ENCODE data around the gene RPL11.

The RPL11 gene

DNA sequence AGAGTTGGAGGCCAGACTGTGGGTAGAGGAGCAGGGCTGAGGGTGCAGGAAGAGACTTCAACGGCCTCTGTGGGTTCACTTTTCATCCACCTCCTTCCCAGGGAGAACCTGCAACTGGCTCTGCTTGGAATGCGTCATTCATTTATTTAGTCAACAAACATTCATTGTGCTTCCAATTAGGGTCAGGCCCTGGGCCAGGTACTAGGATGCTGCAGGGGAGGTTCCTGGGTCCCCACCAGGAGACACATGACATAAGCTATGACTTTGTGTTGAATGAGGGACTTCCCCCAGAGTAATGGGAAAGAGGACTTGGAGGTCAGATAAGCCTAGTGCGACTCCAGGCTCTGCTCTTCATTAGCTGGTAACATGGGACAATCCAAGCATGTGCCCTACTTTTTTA lies 46.3 kb upstream of the RPL11 start:
- no peak for DNase-seq (ENCODE audit: low read depth in 1 of 2, low spot score in 1 of 2)
- H3K27me3 ChIP-seq (ENCODE audit: insufficient read depth, poor library complexity, severe bottlenecking): peaks cover 14% of the 10 kb centered on the region
- TF ChIP-seq, protein P1, sequence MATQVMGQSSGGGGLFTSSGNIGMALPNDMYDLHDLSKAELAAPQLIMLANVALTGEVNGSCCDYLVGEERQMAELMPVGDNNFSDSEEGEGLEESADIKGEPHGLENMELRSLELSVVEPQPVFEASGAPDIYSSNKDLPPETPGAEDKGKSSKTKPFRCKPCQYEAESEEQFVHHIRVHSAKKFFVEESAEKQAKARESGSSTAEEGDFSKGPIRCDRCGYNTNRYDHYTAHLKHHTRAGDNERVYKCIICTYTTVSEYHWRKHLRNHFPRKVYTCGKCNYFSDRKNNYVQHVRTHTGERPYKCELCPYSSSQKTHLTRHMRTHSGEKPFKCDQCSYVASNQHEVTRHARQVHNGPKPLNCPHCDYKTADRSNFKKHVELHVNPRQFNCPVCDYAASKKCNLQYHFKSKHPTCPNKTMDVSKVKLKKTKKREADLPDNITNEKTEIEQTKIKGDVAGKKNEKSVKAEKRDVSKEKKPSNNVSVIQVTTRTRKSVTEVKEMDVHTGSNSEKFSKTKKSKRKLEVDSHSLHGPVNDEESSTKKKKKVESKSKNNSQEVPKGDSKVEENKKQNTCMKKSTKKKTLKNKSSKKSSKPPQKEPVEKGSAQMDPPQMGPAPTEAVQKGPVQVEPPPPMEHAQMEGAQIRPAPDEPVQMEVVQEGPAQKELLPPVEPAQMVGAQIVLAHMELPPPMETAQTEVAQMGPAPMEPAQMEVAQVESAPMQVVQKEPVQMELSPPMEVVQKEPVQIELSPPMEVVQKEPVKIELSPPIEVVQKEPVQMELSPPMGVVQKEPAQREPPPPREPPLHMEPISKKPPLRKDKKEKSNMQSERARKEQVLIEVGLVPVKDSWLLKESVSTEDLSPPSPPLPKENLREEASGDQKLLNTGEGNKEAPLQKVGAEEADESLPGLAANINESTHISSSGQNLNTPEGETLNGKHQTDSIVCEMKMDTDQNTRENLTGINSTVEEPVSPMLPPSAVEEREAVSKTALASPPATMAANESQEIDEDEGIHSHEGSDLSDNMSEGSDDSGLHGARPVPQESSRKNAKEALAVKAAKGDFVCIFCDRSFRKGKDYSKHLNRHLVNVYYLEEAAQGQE (IDR thresholded peaks at IDR 0.05; ENCODE audit: insufficient replicate concordance, low read depth): no peak
- TF ChIP-seq GABPA (IDR thresholded peaks at IDR 0.05; ENCODE audit: low read depth): no peak
- TF ChIP-seq, protein P2, sequence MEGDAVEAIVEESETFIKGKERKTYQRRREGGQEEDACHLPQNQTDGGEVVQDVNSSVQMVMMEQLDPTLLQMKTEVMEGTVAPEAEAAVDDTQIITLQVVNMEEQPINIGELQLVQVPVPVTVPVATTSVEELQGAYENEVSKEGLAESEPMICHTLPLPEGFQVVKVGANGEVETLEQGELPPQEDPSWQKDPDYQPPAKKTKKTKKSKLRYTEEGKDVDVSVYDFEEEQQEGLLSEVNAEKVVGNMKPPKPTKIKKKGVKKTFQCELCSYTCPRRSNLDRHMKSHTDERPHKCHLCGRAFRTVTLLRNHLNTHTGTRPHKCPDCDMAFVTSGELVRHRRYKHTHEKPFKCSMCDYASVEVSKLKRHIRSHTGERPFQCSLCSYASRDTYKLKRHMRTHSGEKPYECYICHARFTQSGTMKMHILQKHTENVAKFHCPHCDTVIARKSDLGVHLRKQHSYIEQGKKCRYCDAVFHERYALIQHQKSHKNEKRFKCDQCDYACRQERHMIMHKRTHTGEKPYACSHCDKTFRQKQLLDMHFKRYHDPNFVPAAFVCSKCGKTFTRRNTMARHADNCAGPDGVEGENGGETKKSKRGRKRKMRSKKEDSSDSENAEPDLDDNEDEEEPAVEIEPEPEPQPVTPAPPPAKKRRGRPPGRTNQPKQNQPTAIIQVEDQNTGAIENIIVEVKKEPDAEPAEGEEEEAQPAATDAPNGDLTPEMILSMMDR (IDR thresholded peaks at IDR 0.05; ENCODE audit: insufficient read depth, low read length): no peak
- no peak for TF ChIP-seq POLR2AphosphoS5 (IDR thresholded peaks at IDR 0.05; ENCODE audit: low read depth)
- no peak for TF ChIP-seq SPI1 (IDR thresholded peaks at IDR 0.05; ENCODE audit: borderline replicate concordance, low read depth)
- no peak overlapping the region for H3K4me3 ChIP-seq (replicated peaks; ENCODE audit: insufficient read depth, low read length)
- no peak overlapping the region for H3K27ac ChIP-seq (replicated peaks)

DNA sequence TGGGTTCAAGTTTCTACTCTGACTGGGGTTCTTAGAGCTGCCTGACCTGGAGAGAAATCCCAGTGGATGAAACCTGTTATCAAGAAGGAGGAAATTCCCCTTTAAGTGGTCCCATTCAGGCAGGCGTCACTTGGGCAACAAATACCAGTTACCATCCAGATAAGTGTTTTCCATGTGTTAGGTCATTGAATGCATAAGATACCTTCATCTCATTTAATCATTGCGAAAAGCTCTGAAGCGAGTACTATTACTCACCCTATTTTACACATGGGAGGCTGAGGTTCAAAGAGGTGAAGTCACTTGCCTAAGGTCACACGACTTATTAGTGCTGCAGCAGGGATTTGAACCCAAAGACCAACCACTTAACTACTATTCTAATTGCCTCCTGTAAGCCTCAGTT lies 45.5 kb upstream of the RPL11 start:
- Histone ChIP-seq H3K27me3 (ENCODE audit: insufficient read depth, poor library complexity, severe bottlenecking) (peaks cover 21% of the 10 kb centered on the region), H3K4me3 (replicated peaks; ENCODE audit: insufficient read depth, low read length) (no peak overlapping the region), H3K27ac (replicated peaks) (no peak overlapping the region)
- TF ChIP-seq, protein P2 (IDR thresholded peaks at IDR 0.05; ENCODE audit: insufficient read depth, low read length): no peak
- no peak for TF ChIP-seq GABPA (IDR thresholded peaks at IDR 0.05; ENCODE audit: low read depth)
- no peak for TF ChIP-seq SPI1 (IDR thresholded peaks at IDR 0.05; ENCODE audit: borderline replicate concordance, low read depth)
- TF ChIP-seq, protein P1 (IDR thresholded peaks at IDR 0.05; ENCODE audit: insufficient replicate concordance, low read depth): no peak
- TF ChIP-seq POLR2AphosphoS5 (IDR thresholded peaks at IDR 0.05; ENCODE audit: low read depth): no peak
- DNase-seq (ENCODE audit: low read depth in 1 of 2, low spot score in 1 of 2): no peak

DNA sequence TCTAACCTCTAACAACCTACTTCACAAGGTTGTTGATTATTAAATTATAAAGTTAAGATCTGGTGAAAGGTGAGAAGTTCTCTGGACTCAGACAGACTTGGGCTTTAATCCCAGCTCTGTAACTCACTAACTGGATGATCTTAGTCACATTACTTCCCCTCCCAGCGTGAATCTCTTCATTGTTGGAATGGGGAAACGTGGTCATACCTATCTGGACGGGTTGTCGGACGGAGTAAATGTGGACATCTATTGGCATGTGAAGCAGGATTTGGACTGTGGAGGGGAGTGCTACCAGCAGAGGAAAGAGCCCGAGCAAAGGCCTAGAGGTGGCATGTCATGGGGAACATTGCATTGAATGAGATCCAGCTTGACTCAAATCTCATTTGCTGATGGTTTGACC lies 45.1 kb upstream of the RPL11 start:
- Histone ChIP-seq H3K4me3 (replicated peaks; ENCODE audit: insufficient read depth, low read length) (no peak overlapping the region), H3K27ac (replicated peaks) (no peak overlapping the region), H3K27me3 (ENCODE audit: insufficient read depth, poor library complexity, severe bottlenecking) (peaks cover 17% of the 10 kb centered on the region)
- no peak for DNase-seq (ENCODE audit: low read depth in 1 of 2, low spot score in 1 of 2)
- TF ChIP-seq SPI1 (IDR thresholded peaks at IDR 0.05; ENCODE audit: borderline replicate concordance, low read depth): no peak
- TF ChIP-seq, protein P1 (IDR thresholded peaks at IDR 0.05; ENCODE audit: insufficient replicate concordance, low read depth): no peak
- no peak for TF ChIP-seq GABPA (IDR thresholded peaks at IDR 0.05; ENCODE audit: low read depth)
- TF ChIP-seq, protein P2 (IDR thresholded peaks at IDR 0.05; ENCODE audit: insufficient read depth, low read length): no peak
- TF ChIP-seq POLR2AphosphoS5 (IDR thresholded peaks at IDR 0.05; ENCODE audit: low read depth): no peak

Measured in HL-60 (cell line).